Heart left ventricle (tissue), 16 donors: Measurements from ENCODE around the gene USH1G. TPM values are rescaled to one million over a fixed set of nuclear protein-coding genes. Genes with fewer than 3 reads are reported as not detected.

Experiments used
- ATAC-seq, 4 donors: fragments of 200-7000 bp; cut with Tn5 transposase; one replicate each; pipeline ENCODE4 v1.9.1; 2020 to 2022; ENCODE audit warnings: moderate library complexity in 4 of 4, mild to moderate bottlenecking in 3 of 4, moderate number of reproducible peaks in 1 of 4
- DNase-seq, 5 donors: peaks; one replicate each; pipeline ENCODE4 v3.0.0-alpha.2; 2020
- H3K27ac ChIP-seq, 12 donors: fragments of 200-600 bp; sonication (generic) in 4 of 12; one replicate each; pipeline versions ENCODE4 v1.5.0 to v1.8.0; 2016 to 2022; ENCODE audit warnings: mild to moderate bottlenecking in 2 of 12
- H3K27me3 ChIP-seq, 9 donors: fragments of 200-600 bp; sonication (generic) in 2 of 9; one replicate each; pipeline versions ENCODE4 v1.5.1 to v1.8.0; 2016 to 2022; ENCODE audit warnings: mild to moderate bottlenecking in 3 of 9
- H3K36me3 ChIP-seq, 9 donors: fragments of 200-600 bp; sonication (generic) in 2 of 9; one replicate each; pipeline versions ENCODE4 v1.5.0 to v1.8.0; 2018 to 2022; ENCODE audit warnings: mild to moderate bottlenecking in 2 of 9
- H3K4me1 ChIP-seq, 12 donors: fragments of 200-600 bp; sonication (generic) in 4 of 12; one replicate each; pipeline versions ENCODE4 v1.5.0 to v1.8.0; 2016 to 2022; ENCODE audit warnings: mild to moderate bottlenecking in 3 of 12
- H3K4me3 ChIP-seq, 12 donors: fragments of 200-600 bp; sonication (generic) in 4 of 12; one replicate each; pipeline versions ENCODE4 v1.5.0 to v1.8.0; 2017 to 2022; ENCODE audit warnings: mild to moderate bottlenecking in 9 of 12, moderate library complexity in 4 of 12
- H3K9me3 ChIP-seq, 12 donors: fragments of 200-600 bp; sonication (generic) in 4 of 12; one replicate each; pipeline versions ENCODE4 v1.5.0 to v1.8.0; 2016 to 2022; ENCODE audit warnings: mild to moderate bottlenecking in 1 of 12
- CTCF ChIP-seq, 12 donors: fragments of 200-600 bp; sonication (generic) in 4 of 12; IDR thresholded peaks; one replicate each; pipeline versions ENCODE4 v1.5.0 to v1.8.0; 2018 to 2022; ENCODE audit warnings: antibody characterized with exemption in 12 of 12, mild to moderate bottlenecking in 5 of 12
- POLR2A ChIP-seq, 2 donors: fragments of 450-650 bp; IDR thresholded peaks; one replicate each; pipeline ENCODE4 v1.6.1; 2017; ENCODE audit warnings: antibody characterized with exemption in 2 of 2, mild to moderate bottlenecking in 2 of 2, moderate library complexity in 2 of 2
- WGBS, 4 donors: extraction: QIAGEN DNeasy Blood & Tissue Kit in 2 of 4; methylation state at CpG; one replicate each; pipeline versions ENCODE4 v1.1.5 to v1.1.7; 2013 to 2018; 5-methylcytosine and 5-hydroxymethylcytosine counted together
- intact Hi-C, 10 donors: fragments of 100-400 bp; cut with DNase I; formaldehyde crosslinking; loops; one replicate each; pipeline versions ENCODE4 v1.11.1 to v1.14.2; 2022
- polyA plus RNA-seq, 2 donors: library from polyadenylated mRNA; stranded (reverse); fragments of 200-250 nt; gene quantifications; one replicate each; pipeline ENCODE4 v1.2.3, GENCODE V29; 2013
- total RNA-seq, 9 donors: library from RNA; depleted of rRNA in 2 of 9; stranded (reverse); fragments of >200 nt in 2 of 9; fragmentation: NEBNext Ultra II Directional in 3 of 9; extraction: Animal tissue kit (Norgen Biotek cat#: 25700) in 3 of 9; gene quantifications; one replicate each; pipeline versions ENCODE4 v1.1.0 to v1.2.4, GENCODE V29; 2016 to 2023
- donor health status: ischemic (EF 13 %, LVEDD 7.1; RV severe dilation, severe dysfunction).
- donor health status: healthy with polysubstance abuse.
- donor health status: DM: no; HTN: yes; CAD: no.
- donor health status: DM: no; HTN: no; CAD: no.
- donor health status: ischemic (EF 25% LVEDD 6.9; RV normal size, moderate dysfunction).
- donor health status: ischemic (EF 25% LVEDD 5.7; RV mildly dilated, moderate dysfunction).
- donor health status: healthy.
- donor health status: DM: yes; HTN: yes; CAD: no.
- donor health status: ischemic (EF 35%, LVEDD 5.7; RV mildly dilated, moderate dysfunction).
- donor health status: nonischemic (EF 11% LVEDD 7.7; RV severe dilation, severe dysfunction).
- donor health status: DM: yes; HTN: yes; CAD: no.
- donor health status: PGD.
- donor health status: ischemic (EF 29% LVEDD 5.4; RV normal size, mild dysfunction).
- donor health status: nonischemic (EF 23%, LVEDD 6.1; RV moderate dilation, normal function).

USH1G gene
- total and polyA plus RNA-seq, 11 donors = not detected

- ATAC-seq = no peak
- intact Hi-C loops = no loop called here
- no peak for DNase-seq
- Histone ChIP-seq H3K27ac (no peak overlapping the region), H3K27me3 (peaks cover 0 to 37% (median 4%) of the 10 kb centered on the region in 9 donors), H3K4me3 (no peak overlapping the region), H3K4me1 (no peaks in the 10 kb centered on the region), H3K9me3 (no peaks in the 10 kb centered on the region), H3K36me3 (peaks cover 0 to 6% (median 0%) of the 10 kb centered on the region in 9 donors)
- no peak for TF ChIP-seq POLR2A (IDR thresholded peaks at IDR 0.05)
- no peak for TF ChIP-seq CTCF (IDR thresholded peaks at IDR 0.05)
- 89 to 96% (median 91%) methylated on average over 14 to 17 of the region's 17 CpGs for WGBS, 4 donors
Measured at GRCh38 chr17:74947041-74947754, 24.1 kb upstream of the USH1G start.

GRCh38 chr17:74946641-74947040, 23.6 kb upstream of the USH1G start:
- Histone ChIP-seq H3K27me3 (peaks cover 0 to 41% (median 4%) of the 10 kb centered on the region in 9 donors), H3K9me3 (no peaks in the 10 kb centered on the region), H3K4me1 (no peaks in the 10 kb centered on the region), H3K27ac (no peak overlapping the region), H3K36me3 (peaks cover 0 to 6% (median 0%) of the 10 kb centered on the region in 9 donors), H3K4me3 (no peak overlapping the region)
- intact Hi-C loops = no loop called here
- DNase-seq (no peak), ATAC-seq (no peak)
- TF ChIP-seq CTCF (IDR thresholded peaks at IDR 0.05) (no peak), POLR2A (IDR thresholded peaks at IDR 0.05) (no peak)
- 71 to 91% (median 89%) methylated on average over 5 to 14 of the region's 14 CpGs for WGBS, 4 donors

- Histone ChIP-seq H3K27me3 (peaks cover 0 to 47% (median 11%) of the 10 kb centered on the region in 9 donors), H3K9me3 (no peaks in the 10 kb centered on the region), H3K4me1 (no peaks in the 10 kb centered on the region), H3K27ac (no peak overlapping the region), H3K36me3 (no peaks in the 10 kb centered on the region), H3K4me3 (no peak overlapping the region)
- WGBS, 4 donors = 42 to 53% (median 46%) methylated on average over 6 of the region's 6 CpGs
- TF ChIP-seq CTCF (IDR thresholded peaks at IDR 0.05) (no peak), POLR2A (IDR thresholded peaks at IDR 0.05) (no peak)
- DNase-seq = no peak
- intact Hi-C loops = no loop called here
- no peak for ATAC-seq
Measured at GRCh38 chr17:74945543-74945942, 22.5 kb upstream of the USH1G start.

- H3K9me3 ChIP-seq = no peaks in the 10 kb centered on the region
- no peak for DNase-seq
- H3K27ac ChIP-seq = no peak overlapping the region
- TF ChIP-seq CTCF (IDR thresholded peaks at IDR 0.05) = no peak
- TF ChIP-seq POLR2A (IDR thresholded peaks at IDR 0.05) = no peak
- 61 to 69% (median 65%) methylated on average over 13 of the region's 13 CpGs for WGBS, 4 donors
- no peaks in the 10 kb centered on the region for H3K36me3 ChIP-seq
- no peak overlapping the region for H3K4me3 ChIP-seq
- H3K27me3 ChIP-seq = peaks cover 0 to 48% (median 11%) of the 10 kb centered on the region in 9 donors
- no peaks in the 10 kb centered on the region for H3K4me1 ChIP-seq
- no peak for ATAC-seq
- intact Hi-C loops = no loop called here
Measured at GRCh38 chr17:74943808-74944522, 20.9 kb upstream of the USH1G start.
